ENCODE results near the gene MS4A3.
"Not testable (repeated sequence)": the region's sequence is repeated elsewhere in the genome, so short reads cannot be mapped to it uniquely, and the experiment has no call there.

The MS4A3 gene

DNA sequence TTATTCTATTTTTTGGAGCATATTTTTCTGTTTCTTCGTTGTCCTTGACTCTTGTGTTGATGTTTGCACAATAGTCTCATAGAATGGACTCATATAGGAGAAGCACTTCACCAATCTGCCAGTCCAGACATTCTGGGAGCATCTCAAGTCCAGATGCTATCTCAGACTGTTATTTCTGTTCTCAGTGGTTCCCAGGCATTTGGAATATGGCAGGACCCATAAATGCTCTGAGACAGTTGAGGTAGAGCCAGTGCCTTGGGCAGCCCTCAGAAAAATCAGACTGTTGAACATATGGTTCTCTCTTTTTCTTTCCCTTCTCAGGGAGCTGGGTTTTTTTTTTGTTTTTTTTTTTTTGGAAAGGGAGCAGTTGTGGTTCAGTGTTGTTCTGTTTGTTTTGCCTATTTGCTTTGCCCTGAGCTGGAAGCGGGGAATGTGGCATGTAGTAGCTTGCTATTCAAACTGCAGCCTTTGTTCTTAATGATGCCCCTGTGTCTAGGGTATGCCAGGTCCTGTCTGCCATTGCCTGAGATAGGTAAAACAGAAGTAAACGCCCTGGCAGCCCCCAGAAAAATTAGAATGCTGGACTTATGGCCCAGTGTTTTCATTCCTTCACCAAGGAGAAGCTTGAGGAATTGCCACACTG, 28.3 kb downstream of the MS4A3 start:
- no peaks in the 10 kb centered on the region for H3K36me3 ChIP-seq (ENCODE audit: insufficient read depth, low read length)
- H3K9me3 ChIP-seq (ENCODE audit: low read depth, low read length), result no peaks in the 10 kb centered on the region
- no peak overlapping the region for H3K9ac ChIP-seq (ENCODE audit: insufficient read length)
- no peak overlapping the region for H3K27ac ChIP-seq
- no peak for DNase-seq (ENCODE audit: low read depth, low spot score)
- TF ChIP-seq POLR2AphosphoS5 (IDR thresholded peaks at IDR 0.05; ENCODE audit: borderline replicate concordance, low read depth, low read length) (no peak), EZH2 (IDR thresholded peaks at IDR 0.05) (no peak), FOXP2 (optimal IDR thresholded peaks at IDR 0.05; ENCODE audit: control extremely low read depth, extremely low read length, insufficient read depth) (no peak)
- no peak overlapping the region for H3K4me3 ChIP-seq

DNA sequence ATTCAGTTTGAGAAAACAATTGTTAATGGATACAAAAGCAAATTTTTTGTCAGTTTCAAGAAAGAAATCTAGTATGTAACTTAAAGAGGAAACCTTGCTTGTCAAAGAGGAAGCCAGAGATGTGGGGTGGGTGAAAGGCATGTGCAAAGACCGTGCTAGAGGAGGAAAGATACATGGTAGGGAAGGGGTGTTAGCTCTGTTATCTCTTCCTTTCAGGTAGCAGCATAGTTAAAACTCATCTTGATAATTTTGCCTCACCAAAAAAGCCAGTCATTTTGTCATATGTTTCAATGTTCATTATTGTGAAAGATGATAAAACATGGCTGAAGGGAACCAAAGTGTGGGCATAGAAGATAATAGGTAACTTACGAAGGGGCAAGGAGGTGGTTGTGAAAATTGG, 29.4 kb downstream of the MS4A3 start:
- H3K9ac ChIP-seq (ENCODE audit: insufficient read length), result no peak overlapping the region
- H3K9me3 ChIP-seq (ENCODE audit: low read depth, low read length), result no peaks in the 10 kb centered on the region
- H3K4me3 ChIP-seq, result no peak overlapping the region
- H3K27ac ChIP-seq, result no peak overlapping the region
- no peak for TF ChIP-seq FOXP2 (optimal IDR thresholded peaks at IDR 0.05; ENCODE audit: control extremely low read depth, extremely low read length, insufficient read depth)
- TF ChIP-seq EZH2 (IDR thresholded peaks at IDR 0.05), result no peak
- TF ChIP-seq POLR2AphosphoS5 (IDR thresholded peaks at IDR 0.05; ENCODE audit: borderline replicate concordance, low read depth, low read length), result no peak
- no peak for DNase-seq (ENCODE audit: low read depth, low spot score)
- H3K36me3 ChIP-seq (ENCODE audit: insufficient read depth, low read length), result no peaks in the 10 kb centered on the region

DNA sequence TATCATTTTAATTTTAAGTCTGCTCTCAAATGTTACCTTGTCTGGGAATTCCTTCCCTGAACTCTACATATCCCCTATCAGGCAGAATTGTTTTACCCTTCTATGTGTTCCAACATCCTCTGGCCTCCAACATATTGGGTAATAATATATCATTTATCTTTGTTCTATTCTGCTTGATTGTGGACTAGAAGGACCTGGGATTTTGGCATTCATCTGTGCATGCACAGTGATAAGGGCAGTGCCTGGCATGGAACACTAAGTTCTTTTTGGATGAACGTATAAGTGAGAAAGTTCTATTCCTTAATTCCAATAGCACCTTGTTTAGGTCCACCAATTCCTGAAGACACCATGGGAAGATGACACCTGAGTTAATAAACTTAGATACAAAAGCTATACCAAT, 30.8 kb downstream of the MS4A3 start:
- no peaks in the 10 kb centered on the region for H3K36me3 ChIP-seq (ENCODE audit: insufficient read depth, low read length)
- no peak for DNase-seq (ENCODE audit: low read depth, low spot score)
- no peaks in the 10 kb centered on the region for H3K9me3 ChIP-seq (ENCODE audit: low read depth, low read length)
- TF ChIP-seq FOXP2 (optimal IDR thresholded peaks at IDR 0.05; ENCODE audit: control extremely low read depth, extremely low read length, insufficient read depth) (no peak), POLR2AphosphoS5 (IDR thresholded peaks at IDR 0.05; ENCODE audit: borderline replicate concordance, low read depth, low read length) (no peak), EZH2 (IDR thresholded peaks at IDR 0.05) (no peak)
- H3K27ac ChIP-seq, result no peak overlapping the region
- H3K4me3 ChIP-seq, result no peak overlapping the region
- no peak overlapping the region for H3K9ac ChIP-seq (ENCODE audit: insufficient read length)

DNA sequence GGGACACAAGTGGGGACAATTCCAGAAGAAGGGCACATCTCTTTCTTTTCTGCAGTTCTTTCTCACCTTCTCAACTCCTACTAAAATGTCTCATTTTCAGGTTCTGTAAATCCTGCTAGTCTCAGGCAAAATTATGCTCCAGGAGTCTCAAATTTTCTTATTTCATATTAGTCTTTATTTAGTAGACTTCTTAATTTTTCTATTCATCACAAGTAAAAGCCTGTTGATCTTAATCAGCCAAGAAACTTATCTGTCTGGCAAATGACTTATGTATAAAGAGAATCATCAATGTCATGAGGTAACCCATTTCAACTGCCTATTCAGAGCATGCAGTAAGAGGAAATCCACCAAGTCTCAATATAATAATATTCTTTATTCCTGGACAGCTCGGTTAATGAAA, 31.9 kb downstream of the MS4A3 start, which contains the start of gene MS4A2:
MS4A2 (plus strand) TSS at position 301 of the 400 bp plus-strand sequence. CDS start 102 bp downstream, outside the sequence.
- Histone ChIP-seq H3K27ac (no peak within 1 kb of the TSS), H3K9me3 (ENCODE audit: low read depth, low read length) (no peaks in the 10 kb centered on the region), H3K4me3 (no peak within 1 kb of the TSS), H3K36me3 (ENCODE audit: insufficient read depth, low read length) (no peaks in the 10 kb centered on the region), H3K9ac (ENCODE audit: insufficient read length) (no peak within 1 kb of the TSS)
- TF ChIP-seq EZH2 (IDR thresholded peaks at IDR 0.05), result no peak
- no peak for TF ChIP-seq POLR2AphosphoS5 (IDR thresholded peaks at IDR 0.05; ENCODE audit: borderline replicate concordance, low read depth, low read length)
- no peak for TF ChIP-seq FOXP2 (optimal IDR thresholded peaks at IDR 0.05; ENCODE audit: control extremely low read depth, extremely low read length, insufficient read depth)
- no peak for DNase-seq (ENCODE audit: low read depth, low spot score)

DNA sequence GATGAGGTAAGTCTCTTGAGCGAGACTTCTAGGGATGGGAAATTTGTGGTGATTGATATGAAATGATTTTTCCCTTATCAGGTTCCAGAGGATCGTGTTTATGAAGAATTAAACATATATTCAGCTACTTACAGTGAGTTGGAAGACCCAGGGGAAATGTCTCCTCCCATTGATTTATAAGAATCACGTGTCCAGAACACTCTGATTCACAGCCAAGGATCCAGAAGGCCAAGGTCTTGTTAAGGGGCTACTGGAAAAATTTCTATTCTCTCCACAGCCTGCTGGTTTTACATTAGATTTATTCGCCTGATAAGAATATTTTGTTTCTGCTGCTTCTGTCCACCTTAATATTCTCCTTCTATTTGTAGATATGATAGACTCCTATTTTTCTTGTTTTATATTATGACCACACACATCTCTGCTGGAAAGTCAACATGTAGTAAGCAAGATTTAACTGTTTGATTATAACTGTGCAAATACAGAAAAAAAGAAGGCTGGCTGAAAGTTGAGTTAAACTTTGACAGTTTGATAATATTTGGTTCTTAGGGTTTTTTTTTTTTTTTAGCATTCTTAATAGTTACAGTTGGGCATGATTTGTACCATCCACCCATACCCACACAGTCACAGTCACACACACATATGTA, 39.1 kb downstream of the MS4A3 start:
- no peak for DNase-seq (ENCODE audit: low read depth, low spot score)
- TF ChIP-seq EZH2 (IDR thresholded peaks at IDR 0.05) (no peak), FOXP2 (optimal IDR thresholded peaks at IDR 0.05; ENCODE audit: control extremely low read depth, extremely low read length, insufficient read depth) (no peak), POLR2AphosphoS5 (IDR thresholded peaks at IDR 0.05; ENCODE audit: borderline replicate concordance, low read depth, low read length) (no peak)
- Histone ChIP-seq H3K36me3 (ENCODE audit: insufficient read depth, low read length) (no peaks in the 10 kb centered on the region), H3K27ac (no peak overlapping the region), H3K4me3 (no peak overlapping the region), H3K9me3 (ENCODE audit: low read depth, low read length) (no peaks in the 10 kb centered on the region), H3K9ac (ENCODE audit: insufficient read length) (no peak overlapping the region)

DNA sequence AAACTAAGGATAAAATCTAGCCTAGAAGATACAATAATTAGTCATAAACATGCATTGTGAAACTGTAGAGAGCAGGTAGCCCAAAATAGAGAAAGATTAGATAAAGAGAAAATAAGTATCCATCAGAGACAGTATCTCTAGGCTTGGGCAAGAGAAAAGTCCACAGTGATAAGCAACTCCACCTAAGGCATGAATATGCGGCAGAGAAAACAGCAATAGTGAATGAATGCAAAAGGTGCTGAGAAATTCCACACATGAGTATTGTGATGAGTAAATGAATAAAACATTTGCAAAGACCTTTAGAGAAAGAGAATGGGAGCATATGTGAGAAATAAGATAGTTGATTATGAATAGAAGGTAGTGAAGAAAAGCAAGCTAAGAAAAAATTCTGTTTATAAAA, 40.7 kb downstream of the MS4A3 start:
- H3K9me3 ChIP-seq (ENCODE audit: low read depth, low read length), result no peaks in the 10 kb centered on the region
- DNase-seq (ENCODE audit: low read depth, low spot score), result no peak
- TF ChIP-seq FOXP2 (optimal IDR thresholded peaks at IDR 0.05; ENCODE audit: control extremely low read depth, extremely low read length, insufficient read depth), result no peak
- TF ChIP-seq POLR2AphosphoS5 (IDR thresholded peaks at IDR 0.05; ENCODE audit: borderline replicate concordance, low read depth, low read length), result no peak
- no peak for TF ChIP-seq EZH2 (IDR thresholded peaks at IDR 0.05)
- H3K4me3 ChIP-seq, result no peak overlapping the region
- no peak overlapping the region for H3K27ac ChIP-seq
- no peak overlapping the region for H3K9ac ChIP-seq (ENCODE audit: insufficient read length)
- no peaks in the 10 kb centered on the region for H3K36me3 ChIP-seq (ENCODE audit: insufficient read depth, low read length)

DNA sequence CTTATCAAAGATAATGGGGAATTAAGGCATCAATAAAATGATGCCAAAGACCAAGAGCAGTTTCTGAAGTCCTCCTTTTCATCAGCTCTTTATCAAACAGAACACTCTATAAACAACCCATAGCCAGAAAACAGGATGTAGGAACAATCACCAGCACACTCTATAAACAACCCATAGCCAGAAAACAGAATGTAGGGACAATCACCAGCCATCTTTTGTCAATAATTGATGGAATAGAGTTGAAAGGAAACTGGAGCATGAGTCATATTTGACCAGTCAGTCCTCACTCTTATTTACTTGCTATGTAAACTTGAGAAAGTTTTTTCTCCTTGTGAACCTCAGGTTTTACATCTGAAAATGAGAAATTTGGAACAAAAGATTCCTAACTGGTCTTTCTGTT, 42.0 kb downstream of the MS4A3 start:
- no peak for TF ChIP-seq FOXP2 (optimal IDR thresholded peaks at IDR 0.05; ENCODE audit: control extremely low read depth, extremely low read length, insufficient read depth)
- TF ChIP-seq POLR2AphosphoS5 (IDR thresholded peaks at IDR 0.05; ENCODE audit: borderline replicate concordance, low read depth, low read length), result no peak
- no peak for TF ChIP-seq EZH2 (IDR thresholded peaks at IDR 0.05)
- Histone ChIP-seq H3K9ac (ENCODE audit: insufficient read length) (no peak overlapping the region), H3K27ac (no peak overlapping the region), H3K9me3 (ENCODE audit: low read depth, low read length) (no peaks in the 10 kb centered on the region), H3K4me3 (no peak overlapping the region), H3K36me3 (ENCODE audit: insufficient read depth, low read length) (no peaks in the 10 kb centered on the region)
- no peak for DNase-seq (ENCODE audit: low read depth, low spot score)

DNA sequence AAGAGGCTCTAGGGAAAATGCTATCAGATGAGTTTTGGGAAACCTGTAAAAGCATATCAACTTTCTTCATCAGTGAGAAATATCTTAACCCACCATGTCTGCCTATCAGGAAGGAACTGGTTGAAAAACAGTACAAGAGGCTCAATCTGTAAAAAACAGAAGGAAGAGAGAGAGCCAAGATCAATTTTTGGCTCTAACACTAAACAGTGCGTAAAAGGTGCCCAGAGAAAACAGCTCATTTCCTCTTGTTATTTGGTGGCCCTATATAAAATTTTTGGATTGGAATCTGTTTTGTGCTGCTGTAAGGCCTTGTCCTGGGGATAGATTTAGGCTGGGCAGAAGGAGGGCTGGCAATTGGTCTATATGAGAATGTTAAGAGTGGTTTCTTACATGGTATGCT, 44.1 kb downstream of the MS4A3 start:
- no peak for DNase-seq (ENCODE audit: low read depth, low spot score)
- no peaks in the 10 kb centered on the region for H3K9me3 ChIP-seq (ENCODE audit: low read depth, low read length)
- H3K27ac ChIP-seq, result no peak overlapping the region
- no peaks in the 10 kb centered on the region for H3K36me3 ChIP-seq (ENCODE audit: insufficient read depth, low read length)
- no peak overlapping the region for H3K9ac ChIP-seq (ENCODE audit: insufficient read length)
- no peak overlapping the region for H3K4me3 ChIP-seq
- no peak for TF ChIP-seq POLR2AphosphoS5 (IDR thresholded peaks at IDR 0.05; ENCODE audit: borderline replicate concordance, low read depth, low read length)
- no peak for TF ChIP-seq EZH2 (IDR thresholded peaks at IDR 0.05)
- no peak for TF ChIP-seq FOXP2 (optimal IDR thresholded peaks at IDR 0.05; ENCODE audit: control extremely low read depth, extremely low read length, insufficient read depth)

DNA sequence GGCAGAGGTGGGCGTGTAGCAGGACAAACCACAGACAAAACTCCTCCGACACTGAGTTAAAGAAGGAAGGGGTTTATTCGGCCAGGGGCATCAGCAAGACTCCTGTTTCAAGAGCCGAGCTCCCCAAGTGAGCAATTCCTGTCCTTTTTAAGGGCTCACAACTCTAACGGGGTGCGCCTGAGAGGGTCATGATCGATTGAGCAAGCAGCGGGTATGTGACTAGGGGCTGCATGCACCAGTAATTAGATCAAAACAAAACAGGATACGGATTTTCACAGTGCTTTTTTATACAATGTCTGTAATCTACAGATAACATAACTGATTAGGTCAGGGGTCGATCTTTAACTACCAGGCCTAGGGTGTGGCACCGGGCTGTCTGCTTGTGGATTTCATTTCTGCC, 44.9 kb downstream of the MS4A3 start:
- not testable (repeated sequence) for H3K36me3 ChIP-seq (ENCODE audit: insufficient read depth, low read length); DNase-seq (ENCODE audit: low read depth, low spot score); H3K9ac ChIP-seq (ENCODE audit: insufficient read length); H3K27ac ChIP-seq; H3K9me3 ChIP-seq (ENCODE audit: low read depth, low read length); H3K4me3 ChIP-seq

DNA sequence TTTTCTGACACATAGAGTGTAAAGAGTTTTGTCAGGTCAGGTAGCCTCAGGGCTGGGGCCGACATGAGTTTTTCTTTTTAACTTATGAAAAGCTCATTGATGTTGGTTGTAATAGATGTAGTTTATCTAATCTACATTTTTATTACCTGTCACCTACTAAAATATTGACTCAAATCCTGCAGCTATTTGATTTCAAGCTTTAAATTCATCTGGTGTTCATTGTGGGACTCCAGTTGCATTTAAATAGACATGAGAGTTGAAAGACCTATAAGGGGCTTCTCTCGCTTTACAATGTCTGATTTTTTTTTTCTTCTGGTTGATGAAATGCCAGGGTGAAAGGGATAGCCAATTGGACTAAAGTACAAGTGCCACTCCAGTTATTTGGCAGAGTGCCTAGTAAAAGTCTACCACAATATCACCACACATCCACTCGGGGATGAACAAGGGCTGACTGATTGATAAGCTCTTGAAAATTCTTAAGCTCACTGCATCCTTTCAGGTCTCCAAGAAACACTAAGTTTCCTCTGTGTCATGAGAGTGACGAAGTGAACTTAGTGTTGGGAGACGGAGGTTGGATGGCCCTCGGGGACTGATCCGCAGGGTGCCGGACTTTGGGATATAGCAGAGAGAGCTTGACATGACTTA, 48.1 kb downstream of the MS4A3 start:
- H3K9me3 ChIP-seq (ENCODE audit: low read depth, low read length); H3K9ac ChIP-seq (ENCODE audit: insufficient read length); DNase-seq (ENCODE audit: low read depth, low spot score): not testable (repeated sequence)

DNA sequence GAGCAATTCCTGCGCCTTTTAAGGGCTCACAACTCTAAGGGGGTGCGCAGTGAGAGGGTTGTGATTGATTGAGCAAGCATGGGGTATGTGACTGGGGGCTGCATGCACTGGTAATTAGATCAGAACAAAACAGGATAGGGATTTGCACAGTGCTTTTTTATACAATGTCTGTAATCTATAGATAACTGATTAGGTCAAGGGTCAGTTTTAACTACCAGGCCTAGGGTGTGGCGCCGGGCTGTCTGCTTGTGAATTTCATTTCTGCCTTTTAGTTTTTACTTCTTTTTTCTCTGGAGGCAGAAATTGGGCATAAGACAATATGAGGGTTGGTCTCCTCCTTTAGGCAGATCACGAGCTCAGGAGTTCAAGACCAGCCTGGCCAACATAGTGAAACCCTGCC, 52.2 kb downstream of the MS4A3 start:
- not testable (repeated sequence) for H3K9me3 ChIP-seq (ENCODE audit: low read depth, low read length); H3K36me3 ChIP-seq (ENCODE audit: insufficient read depth, low read length); H3K9ac ChIP-seq (ENCODE audit: insufficient read length); H3K4me3 ChIP-seq; H3K27ac ChIP-seq; DNase-seq (ENCODE audit: low read depth, low spot score)

More for the DNA sequence above, 48.1 kb downstream of the MS4A3 start:
- H3K36me3 ChIP-seq (ENCODE audit: insufficient read depth, low read length); H3K27ac ChIP-seq; H3K4me3 ChIP-seq: not testable (repeated sequence)
